Neural progenitor cell (in vitro differentiated cells): ENCODE results near the gene SLC25A51. TPM values are rescaled to one million over a fixed set of nuclear protein-coding genes. Genes with fewer than 3 reads are reported as not detected.

Experiments used
- DNase-seq: peaks from one replicate; pipeline ENCODE4 v3.0.0-alpha.2; 2016; ENCODE audit warnings: low spot score
- H2AFZ ChIP-seq: fragments of 200-600 bp; sonication (generic); replicated peaks from 2 replicates; pipeline ENCODE4 v1.6.1; 2016; ENCODE audit warnings: antibody characterized with exemption
- H3F3A ChIP-seq: fragments of 200-600 bp; sonication (generic); 2 replicates; pipeline ENCODE4 v1.6.1; 2016; ENCODE audit warnings: antibody characterized with exemption, low read depth
- H3K27ac ChIP-seq: fragments of 200-600 bp; sonication (generic); 2 replicates; pipeline ENCODE4 v1.5.1; 2016; ENCODE audit warnings: mild to moderate bottlenecking
- H3K27me3 ChIP-seq: fragments of 200-600 bp; sonication (generic); 2 replicates; pipeline ENCODE4 v1.6.1; 2016; ENCODE audit warnings: mild to moderate bottlenecking, moderate library complexity
- H3K36me3 ChIP-seq: fragments of 200-600 bp; sonication (generic); 2 replicates; pipeline ENCODE4 v1.5.1; 2016
- H3K4me1 ChIP-seq: fragments of 200-600 bp; sonication (generic); 2 replicates; pipeline ENCODE4 v1.6.1; 2016; ENCODE audit warnings: mixed run types
- H3K4me2 ChIP-seq: fragments of 200-600 bp; sonication (generic); 2 replicates; pipeline ENCODE4 v1.6.1; 2016
- H3K4me3 ChIP-seq: fragments of 200-600 bp; sonication (generic); 2 replicates; pipeline ENCODE4 v1.5.1; 2016
- H3K79me2 ChIP-seq: fragments of 200-600 bp; sonication (generic); 2 replicates; pipeline ENCODE4 v1.6.1; 2016; ENCODE audit warnings: low read depth
- H3K9ac ChIP-seq: fragments of 200-600 bp; sonication (generic); 2 replicates; pipeline ENCODE4 v1.6.1; 2016
- H3K9me3 ChIP-seq: fragments of 200-600 bp; sonication (generic); 2 replicates; pipeline ENCODE4 v1.5.1; 2016; ENCODE audit warnings: low read depth
- H4K20me1 ChIP-seq: fragments of 200-600 bp; sonication (generic); 2 replicates; pipeline ENCODE4 v1.6.1; 2016; ENCODE audit warnings: low read depth
- H3K27ac Mint-ChIP-seq: 3 replicates; pipeline ENCODE4 v1.8.0; 2021; ENCODE audit warnings: mixed read lengths
- H3K27me3 Mint-ChIP-seq: 2 replicates; pipeline ENCODE4 v1.8.0; 2022; ENCODE audit warnings: low read depth, mild to moderate bottlenecking, inconsistent platforms, moderate library complexity, mixed read lengths; ENCODE audit not compliant: insufficient read depth
- H3K36me3 Mint-ChIP-seq: 3 replicates; pipeline ENCODE4 v1.8.0; 2021; ENCODE audit warnings: mixed read lengths
- H3K4me1 Mint-ChIP-seq: 3 replicates; pipeline ENCODE4 v1.8.0; 2021; ENCODE audit warnings: mixed read lengths
- H3K4me3 Mint-ChIP-seq: 3 replicates; pipeline ENCODE4 v1.8.0; 2021; ENCODE audit warnings: mild to moderate bottlenecking, moderate library complexity, mixed read lengths
- H3K9me3 Mint-ChIP-seq: 3 replicates; pipeline ENCODE4 v1.8.0; 2020; ENCODE audit warnings: mixed read lengths
- EZH2 ChIP-seq: fragments of 200-600 bp; sonication (generic); IDR thresholded peaks from 2 replicates; pipeline ENCODE4 v1.6.1; 2017; ENCODE audit warnings: antibody characterized with exemption, mild to moderate bottlenecking, moderate library complexity
- EZH2phosphoT487 ChIP-seq: fragments of 200-600 bp; sonication (generic); IDR thresholded peaks from 2 replicates; pipeline ENCODE4 v1.6.1; 2017; ENCODE audit warnings: antibody characterized with exemption
- total RNA-seq: library from RNA; depleted of rRNA; stranded (reverse); fragments of >200 nt; gene quantifications from 2 replicates; pipeline ENCODE4 v1.2.3, GENCODE V29; 2015; ENCODE audit warnings: low replicate concordance
- TF ChIP-seq, protein P1 (sequence below): fragments of 200-600 bp; sonication (generic); IDR thresholded peaks from 2 replicates; pipeline ENCODE4 v1.5.1; 2017; ENCODE audit warnings: antibody characterized with exemption, mild to moderate bottlenecking

SLC25A51 gene
- total RNA-seq, 1 donor from 2014 or later = 24.6 TPM

DNA sequence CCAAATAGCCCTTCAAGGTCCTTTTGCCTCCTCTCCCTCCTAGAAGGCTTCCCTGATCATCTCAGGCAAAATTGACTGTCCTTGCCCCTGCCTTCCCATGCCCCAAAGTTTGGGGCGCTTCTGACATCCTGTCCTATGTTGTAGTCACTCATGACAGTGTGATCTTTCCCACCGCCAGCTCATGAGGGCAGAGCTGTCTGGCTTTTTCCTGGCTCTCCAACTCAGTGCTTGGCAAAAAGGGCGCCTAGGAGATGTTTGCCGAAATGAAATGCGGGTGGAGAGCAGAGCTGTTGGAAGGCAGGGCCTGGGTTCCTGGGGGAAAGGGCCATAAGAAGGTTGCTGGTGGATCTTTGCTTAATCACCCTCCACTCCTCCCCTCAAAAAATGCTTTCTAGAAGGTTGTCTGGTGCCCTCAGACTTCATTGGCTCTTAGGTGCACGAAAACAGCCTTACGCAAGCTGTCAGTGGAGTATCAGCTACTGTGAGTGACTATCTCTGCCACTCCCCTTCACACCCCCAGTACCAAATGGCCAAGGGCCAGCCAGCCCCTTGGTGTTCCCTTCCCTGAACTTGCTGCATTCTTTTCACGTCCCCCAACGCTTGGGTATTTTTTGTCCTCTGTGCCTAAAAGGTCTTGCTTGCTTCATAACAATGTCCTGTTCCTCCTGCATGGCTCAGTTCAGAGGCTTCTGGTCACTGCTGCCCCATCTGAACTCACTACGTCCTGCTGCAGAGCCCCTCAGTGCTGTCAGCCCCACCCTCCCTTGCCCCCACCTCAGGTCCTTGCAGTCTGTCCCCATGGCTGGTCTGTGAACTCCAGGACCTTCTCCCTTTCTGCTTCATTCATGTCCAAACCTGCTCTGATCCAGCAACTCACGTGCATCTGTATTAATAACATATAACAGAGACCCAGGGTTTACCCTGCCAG is 2.6 kb upstream of the SLC25A51 start:
- TF ChIP-seq EZH2phosphoT487 (no peak), EZH2 (no peak)
- TF ChIP-seq, protein P1, sequence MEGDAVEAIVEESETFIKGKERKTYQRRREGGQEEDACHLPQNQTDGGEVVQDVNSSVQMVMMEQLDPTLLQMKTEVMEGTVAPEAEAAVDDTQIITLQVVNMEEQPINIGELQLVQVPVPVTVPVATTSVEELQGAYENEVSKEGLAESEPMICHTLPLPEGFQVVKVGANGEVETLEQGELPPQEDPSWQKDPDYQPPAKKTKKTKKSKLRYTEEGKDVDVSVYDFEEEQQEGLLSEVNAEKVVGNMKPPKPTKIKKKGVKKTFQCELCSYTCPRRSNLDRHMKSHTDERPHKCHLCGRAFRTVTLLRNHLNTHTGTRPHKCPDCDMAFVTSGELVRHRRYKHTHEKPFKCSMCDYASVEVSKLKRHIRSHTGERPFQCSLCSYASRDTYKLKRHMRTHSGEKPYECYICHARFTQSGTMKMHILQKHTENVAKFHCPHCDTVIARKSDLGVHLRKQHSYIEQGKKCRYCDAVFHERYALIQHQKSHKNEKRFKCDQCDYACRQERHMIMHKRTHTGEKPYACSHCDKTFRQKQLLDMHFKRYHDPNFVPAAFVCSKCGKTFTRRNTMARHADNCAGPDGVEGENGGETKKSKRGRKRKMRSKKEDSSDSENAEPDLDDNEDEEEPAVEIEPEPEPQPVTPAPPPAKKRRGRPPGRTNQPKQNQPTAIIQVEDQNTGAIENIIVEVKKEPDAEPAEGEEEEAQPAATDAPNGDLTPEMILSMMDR = no peak
- no peak overlapping the region for H3K9ac ChIP-seq
- peaks cover 19% of the 10 kb centered on the region for H4K20me1 ChIP-seq
- Mint-ChIP-seq H3K4me3 (peak overlapping the region; percentile 47), H3K4me1 (peaks cover 16% of the 10 kb centered on the region), H3K27me3 (peaks cover 10% of the 10 kb centered on the region), H3K27ac (peak overlapping the region; percentile 29), H3K9me3 (no peaks in the 10 kb centered on the region), H3K36me3 (no peaks in the 10 kb centered on the region)
- no peaks in the 10 kb centered on the region for H3K9me3 ChIP-seq
- H3K4me2 ChIP-seq = no peak overlapping the region
- no peak overlapping the region for H3K4me3 ChIP-seq
- peaks cover 15% of the 10 kb centered on the region for H3K4me1 ChIP-seq
- H3K36me3 ChIP-seq = no peaks in the 10 kb centered on the region
- peaks cover 9% of the 10 kb centered on the region for H3F3A ChIP-seq
- no peak for DNase-seq
- H3K27me3 ChIP-seq = peaks cover 9% of the 10 kb centered on the region
- no peak overlapping the region for H3K27ac ChIP-seq
- H2AFZ ChIP-seq = no peak overlapping the region
- H3K79me2 ChIP-seq = peaks cover 21% of the 10 kb centered on the region

DNA sequence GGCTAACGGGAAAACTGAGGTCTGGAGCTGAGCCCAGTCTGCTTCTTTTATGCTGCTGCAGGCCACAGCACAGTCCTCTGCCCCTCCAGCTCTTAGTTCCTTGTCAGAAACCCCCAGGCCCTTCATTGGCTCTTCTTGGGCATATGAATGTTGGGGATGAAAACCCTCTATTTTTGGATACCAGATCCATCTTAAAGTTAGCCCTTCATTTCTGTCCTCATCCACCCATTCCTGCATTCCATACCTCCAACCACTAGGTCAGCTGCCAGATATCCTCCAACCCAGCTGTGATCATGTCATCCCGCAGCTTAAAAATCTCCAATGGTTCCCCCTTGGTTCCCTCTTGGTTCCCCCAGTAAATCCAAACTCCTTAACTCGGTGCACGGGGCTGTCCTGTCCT is 1.8 kb upstream of the SLC25A51 start:
- DNase-seq = no peak
- peaks cover 25% of the 10 kb centered on the region for H3K79me2 ChIP-seq
- Mint-ChIP-seq H3K9me3 (no peaks in the 10 kb centered on the region), H3K27ac (peak overlapping the region; percentile 29), H3K36me3 (no peaks in the 10 kb centered on the region), H3K4me1 (peaks cover 14% of the 10 kb centered on the region), H3K4me3 (peak overlapping the region; percentile 47), H3K27me3 (peaks cover 10% of the 10 kb centered on the region)
- H3F3A ChIP-seq = peaks cover 9% of the 10 kb centered on the region
- peaks cover 9% of the 10 kb centered on the region for H3K27me3 ChIP-seq
- H3K9ac ChIP-seq = no peak overlapping the region
- TF ChIP-seq EZH2phosphoT487 (no peak), EZH2 (no peak)
- TF ChIP-seq, protein P1 = no peak
- H3K27ac ChIP-seq = no peak overlapping the region
- peaks cover 22% of the 10 kb centered on the region for H4K20me1 ChIP-seq
- no peaks in the 10 kb centered on the region for H3K9me3 ChIP-seq
- H3K4me1 ChIP-seq = peaks cover 15% of the 10 kb centered on the region
- H3K4me2 ChIP-seq = no peak overlapping the region
- H2AFZ ChIP-seq = no peak overlapping the region
- no peak overlapping the region for H3K4me3 ChIP-seq
- no peaks in the 10 kb centered on the region for H3K36me3 ChIP-seq

DNA sequence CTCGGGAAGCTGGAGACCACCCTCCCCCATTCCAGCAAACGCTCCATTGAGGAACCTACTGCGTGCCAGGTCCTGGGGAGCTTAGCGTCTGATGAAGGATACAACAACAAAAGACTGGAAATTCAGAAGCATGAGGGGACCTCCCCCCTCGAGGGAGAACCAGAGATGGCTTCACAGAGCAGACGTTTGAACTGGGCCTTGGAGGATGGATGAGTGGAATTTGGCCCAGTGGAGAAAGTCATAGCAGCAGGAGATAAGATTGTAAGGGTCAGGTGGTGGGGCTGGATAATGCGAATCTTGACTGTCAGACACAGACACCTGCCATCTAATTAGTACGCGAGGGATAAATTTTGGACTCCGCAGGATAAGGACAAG is 1.2 kb upstream of the SLC25A51 start:
- no peak for DNase-seq
- Mint-ChIP-seq H3K4me3 (peak overlapping the region; percentile 86), H3K9me3 (no peaks in the 10 kb centered on the region), H3K4me1 (peaks cover 14% of the 10 kb centered on the region), H3K27me3 (peaks cover 10% of the 10 kb centered on the region), H3K36me3 (no peaks in the 10 kb centered on the region), H3K27ac (no peak overlapping the region)
- TF ChIP-seq EZH2phosphoT487 (no peak), EZH2 (no peak)
- TF ChIP-seq, protein P1 = no peak
- Histone ChIP-seq H3K79me2 (peaks cover 25% of the 10 kb centered on the region), H3K4me2 (peak overlapping the region; percentile 92), H3K4me1 (peaks cover 15% of the 10 kb centered on the region), H3K36me3 (no peaks in the 10 kb centered on the region), H3K27ac (no peak overlapping the region), H3K9me3 (no peaks in the 10 kb centered on the region), H4K20me1 (peaks cover 22% of the 10 kb centered on the region), H3F3A (peaks cover 9% of the 10 kb centered on the region), H3K4me3 (no peak overlapping the region), H3K9ac (no peak overlapping the region), H2AFZ (no peak overlapping the region), H3K27me3 (peaks cover 9% of the 10 kb centered on the region)
